Activated CD8-positive, alpha-beta memory T cell treated with anti-CD3 and anti-CD28 coated beads, Interleukin-2, amount 50 U/mL, for 24 hours (primary cell): ENCODE data around the gene KLHL5.
"Not testable (repeated sequence)": the region's sequence is repeated elsewhere in the genome, so short reads cannot be mapped to it uniquely, and the experiment has no call there.

Source experiments
- DNase-seq: peaks from one replicate; pipeline ENCODE4 v3.0.0-alpha.2; 2020; ENCODE audit errors: extremely low read depth

The KLHL5 gene, protein sequence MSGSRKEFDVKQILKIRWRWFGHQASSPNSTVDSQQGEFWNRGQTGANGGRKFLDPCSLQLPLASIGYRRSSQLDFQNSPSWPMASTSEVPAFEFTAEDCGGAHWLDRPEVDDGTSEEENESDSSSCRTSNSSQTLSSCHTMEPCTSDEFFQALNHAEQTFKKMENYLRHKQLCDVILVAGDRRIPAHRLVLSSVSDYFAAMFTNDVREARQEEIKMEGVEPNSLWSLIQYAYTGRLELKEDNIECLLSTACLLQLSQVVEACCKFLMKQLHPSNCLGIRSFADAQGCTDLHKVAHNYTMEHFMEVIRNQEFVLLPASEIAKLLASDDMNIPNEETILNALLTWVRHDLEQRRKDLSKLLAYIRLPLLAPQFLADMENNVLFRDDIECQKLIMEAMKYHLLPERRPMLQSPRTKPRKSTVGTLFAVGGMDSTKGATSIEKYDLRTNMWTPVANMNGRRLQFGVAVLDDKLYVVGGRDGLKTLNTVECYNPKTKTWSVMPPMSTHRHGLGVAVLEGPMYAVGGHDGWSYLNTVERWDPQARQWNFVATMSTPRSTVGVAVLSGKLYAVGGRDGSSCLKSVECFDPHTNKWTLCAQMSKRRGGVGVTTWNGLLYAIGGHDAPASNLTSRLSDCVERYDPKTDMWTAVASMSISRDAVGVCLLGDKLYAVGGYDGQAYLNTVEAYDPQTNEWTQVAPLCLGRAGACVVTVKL

DNA sequence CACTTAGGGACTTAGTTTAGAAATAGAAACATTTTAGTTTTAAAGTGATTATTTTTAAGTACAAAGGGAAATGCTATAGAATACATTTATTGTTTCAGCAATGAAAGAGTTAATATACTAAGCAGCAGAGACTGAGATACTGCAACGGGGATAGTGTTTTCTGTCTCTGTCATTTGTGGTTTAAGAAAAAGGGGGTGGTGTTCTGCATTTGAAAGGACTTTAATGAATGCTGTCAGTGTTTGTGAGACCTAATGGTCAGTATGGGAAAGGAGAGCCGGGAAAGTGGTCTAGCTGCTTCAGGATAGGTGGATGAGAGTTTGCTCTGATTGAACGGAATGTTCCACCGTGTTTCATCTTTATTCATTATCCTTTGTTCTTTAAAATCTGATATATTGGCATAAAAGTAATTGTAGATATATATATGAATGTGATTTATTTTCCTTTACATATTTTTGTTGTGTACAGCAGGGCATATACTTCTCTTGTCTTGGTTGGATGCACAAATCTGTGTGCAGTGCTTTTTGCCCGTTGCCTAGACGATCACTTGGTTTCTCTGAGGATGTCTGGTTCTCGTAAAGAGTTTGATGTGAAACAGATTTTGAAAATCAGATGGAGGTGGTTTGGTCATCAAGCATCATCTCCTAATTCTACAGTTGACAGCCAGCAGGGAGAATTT lies at the start of gene KLHL5:
KLHL5 (plus strand) TSS at position 139 of the 676 bp plus-strand sequence; CDS start at position 560, 421 bp downstream.
- DNase-seq, result no peak

DNA sequence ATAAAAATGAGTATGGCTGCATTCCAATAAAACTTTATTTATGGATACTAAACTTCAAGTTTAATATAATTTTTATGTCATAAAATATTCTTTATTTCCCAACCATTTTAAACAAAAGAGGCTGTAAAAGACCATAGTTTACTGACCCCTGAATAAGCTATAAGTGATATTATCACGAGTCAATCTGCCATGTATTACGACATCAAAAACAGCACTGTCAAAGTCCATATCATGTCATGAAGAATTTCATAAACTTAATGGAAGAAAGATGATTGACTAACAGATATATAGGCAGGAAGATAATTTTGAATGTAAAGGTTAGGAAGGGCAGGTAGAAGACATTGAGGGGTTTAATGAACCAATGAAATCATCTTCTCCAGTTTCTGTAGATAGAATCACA lies 48.0 kb upstream of the KLHL5 start:
- no peak for DNase-seq

DNA sequence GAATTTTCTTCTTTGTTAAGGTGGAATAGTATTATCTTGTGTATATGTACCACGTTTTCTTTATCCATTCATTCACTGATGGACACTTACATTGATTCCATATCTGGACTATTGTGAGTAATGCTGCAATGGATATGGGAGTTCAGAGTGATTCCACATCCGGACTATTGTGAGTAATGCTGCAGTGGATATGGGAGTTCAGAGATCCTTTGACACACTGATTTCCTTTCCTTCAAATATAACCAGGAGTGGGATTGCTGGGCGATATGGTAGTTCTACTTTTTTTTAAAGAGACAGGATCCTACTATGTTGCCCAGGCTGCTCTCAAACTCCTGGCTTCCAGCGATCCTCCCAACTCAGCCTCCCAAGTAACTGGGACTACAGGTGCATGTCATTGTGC lies 41.9 kb upstream of the KLHL5 start:
- no peak for DNase-seq

DNA sequence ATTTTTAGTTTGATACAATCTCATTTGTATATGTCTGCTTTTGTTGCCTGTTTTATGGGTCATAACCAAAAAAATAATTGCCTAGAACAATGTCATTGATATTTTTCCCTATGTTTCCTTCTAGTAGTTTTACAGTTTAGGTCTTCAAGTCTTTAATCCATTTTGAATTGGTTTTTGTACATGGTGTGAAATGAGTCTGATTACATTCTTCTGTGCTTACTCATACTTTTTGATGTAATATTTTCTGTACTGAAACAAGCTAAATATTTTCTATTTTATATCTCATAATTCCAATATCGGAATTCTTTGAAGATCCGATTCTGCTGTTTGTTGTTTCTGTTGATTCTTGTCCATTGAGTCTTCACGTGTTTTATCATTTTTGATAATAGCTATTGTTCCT lies 40.4 kb upstream of the KLHL5 start:
- DNase-seq, result no peak

DNA sequence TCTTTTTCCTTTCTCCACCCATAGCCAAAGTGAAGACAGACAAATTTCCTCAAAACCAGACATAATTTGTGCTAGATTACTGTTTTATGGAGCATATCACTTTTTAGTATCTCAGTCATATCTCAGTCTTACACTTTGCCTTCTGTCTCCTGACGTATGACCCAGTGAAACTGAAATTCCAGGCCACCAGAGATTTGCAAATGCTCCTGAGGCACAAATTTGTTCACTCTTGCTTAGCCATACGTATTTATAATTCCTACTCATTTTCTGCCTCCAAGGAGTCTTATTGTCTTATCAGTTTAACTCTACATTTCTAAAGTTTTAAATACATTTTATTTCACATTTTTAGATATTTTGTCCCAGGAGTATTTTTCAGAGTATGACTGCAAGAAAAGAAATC lies 39.8 kb upstream of the KLHL5 start:
- no peak for DNase-seq

DNA sequence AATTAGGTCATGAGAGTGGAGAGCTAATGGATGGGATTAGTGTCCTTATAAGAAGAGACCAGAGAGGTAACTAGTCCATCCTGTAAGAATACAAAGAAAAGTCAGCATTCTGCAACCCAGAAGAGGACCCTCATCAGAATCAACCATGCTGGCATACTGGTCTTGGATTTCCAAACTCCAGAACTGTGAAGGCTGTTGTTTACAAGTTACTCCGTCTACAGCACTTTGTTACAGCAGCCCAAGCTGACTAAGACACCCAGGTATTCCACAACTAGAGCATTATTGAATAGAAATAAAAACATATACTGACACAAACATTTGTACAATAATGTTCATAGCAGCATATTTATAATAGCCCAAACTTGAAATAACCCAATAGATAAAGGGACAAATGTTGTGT lies 39.0 kb upstream of the KLHL5 start:
- DNase-seq, result no peak

DNA sequence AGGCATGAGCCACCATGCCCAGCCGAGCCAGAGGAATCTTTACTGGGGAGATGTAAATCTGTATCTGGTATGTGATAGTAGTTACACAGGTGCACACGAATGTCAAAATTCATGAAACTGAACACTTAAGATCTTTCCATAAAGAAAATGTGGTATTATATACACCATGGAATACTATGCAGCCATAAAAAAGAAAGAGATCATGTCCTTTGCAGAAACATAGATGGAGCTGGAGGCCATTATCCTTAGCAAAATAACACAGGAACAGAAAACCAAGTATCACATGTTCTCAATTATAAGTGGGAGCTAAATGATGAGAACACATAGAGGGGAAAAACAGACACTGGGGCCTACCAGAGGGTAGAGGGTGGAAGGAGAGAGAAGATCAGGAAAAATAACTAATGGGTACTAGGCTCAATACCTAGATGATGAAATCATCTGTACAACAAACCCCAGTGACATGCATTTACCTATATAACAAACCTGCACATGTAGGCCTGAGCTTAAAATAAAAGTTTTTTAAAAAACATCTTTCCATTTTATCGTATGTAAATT lies 37.6 kb upstream of the KLHL5 start:
- DNase-seq, result no peak

DNA sequence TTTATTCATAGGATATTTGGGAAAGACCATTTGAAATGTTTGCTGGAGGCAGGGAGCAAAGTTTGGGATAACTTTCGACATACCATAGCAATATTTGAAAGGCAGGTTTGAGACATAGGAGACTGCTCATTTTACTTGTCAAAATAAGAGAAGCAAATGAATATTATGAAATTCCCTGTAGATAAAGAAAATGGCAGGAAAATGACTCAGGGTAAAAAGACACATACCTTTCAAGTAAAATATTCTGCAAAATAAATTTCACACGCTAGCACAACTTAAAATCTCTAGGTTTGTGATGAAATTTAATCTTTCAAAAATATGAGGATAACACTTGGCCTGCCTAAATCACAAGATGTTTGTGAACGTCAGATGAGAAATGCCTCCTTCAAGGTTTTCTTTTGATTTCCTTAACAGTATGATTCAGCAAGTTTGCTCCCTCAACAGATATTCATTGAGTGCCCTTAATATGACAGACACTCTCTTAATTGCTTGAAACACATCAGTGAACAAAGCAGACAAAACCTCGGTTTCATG lies 36.4 kb upstream of the KLHL5 start:
- no peak for DNase-seq

DNA sequence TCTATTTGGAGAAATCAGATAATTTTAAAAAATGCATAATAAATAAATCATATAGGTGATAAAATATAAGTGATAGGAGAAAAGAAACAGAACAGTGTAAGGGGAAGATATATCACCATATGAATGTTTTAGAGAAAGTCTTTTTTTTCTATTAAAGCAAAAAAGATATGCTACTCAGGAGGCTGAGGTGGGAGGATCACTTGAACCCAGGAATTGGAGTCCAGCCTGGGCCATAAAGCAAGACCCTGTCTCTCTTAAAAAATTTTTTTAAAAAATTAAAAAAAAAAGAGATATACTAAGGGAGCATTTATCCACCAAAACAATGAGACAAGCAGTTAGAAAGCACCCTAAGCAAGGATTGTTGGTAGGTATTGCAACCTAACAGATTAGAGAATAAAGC lies 35.9 kb upstream of the KLHL5 start:
- DNase-seq, result no peak

DNA sequence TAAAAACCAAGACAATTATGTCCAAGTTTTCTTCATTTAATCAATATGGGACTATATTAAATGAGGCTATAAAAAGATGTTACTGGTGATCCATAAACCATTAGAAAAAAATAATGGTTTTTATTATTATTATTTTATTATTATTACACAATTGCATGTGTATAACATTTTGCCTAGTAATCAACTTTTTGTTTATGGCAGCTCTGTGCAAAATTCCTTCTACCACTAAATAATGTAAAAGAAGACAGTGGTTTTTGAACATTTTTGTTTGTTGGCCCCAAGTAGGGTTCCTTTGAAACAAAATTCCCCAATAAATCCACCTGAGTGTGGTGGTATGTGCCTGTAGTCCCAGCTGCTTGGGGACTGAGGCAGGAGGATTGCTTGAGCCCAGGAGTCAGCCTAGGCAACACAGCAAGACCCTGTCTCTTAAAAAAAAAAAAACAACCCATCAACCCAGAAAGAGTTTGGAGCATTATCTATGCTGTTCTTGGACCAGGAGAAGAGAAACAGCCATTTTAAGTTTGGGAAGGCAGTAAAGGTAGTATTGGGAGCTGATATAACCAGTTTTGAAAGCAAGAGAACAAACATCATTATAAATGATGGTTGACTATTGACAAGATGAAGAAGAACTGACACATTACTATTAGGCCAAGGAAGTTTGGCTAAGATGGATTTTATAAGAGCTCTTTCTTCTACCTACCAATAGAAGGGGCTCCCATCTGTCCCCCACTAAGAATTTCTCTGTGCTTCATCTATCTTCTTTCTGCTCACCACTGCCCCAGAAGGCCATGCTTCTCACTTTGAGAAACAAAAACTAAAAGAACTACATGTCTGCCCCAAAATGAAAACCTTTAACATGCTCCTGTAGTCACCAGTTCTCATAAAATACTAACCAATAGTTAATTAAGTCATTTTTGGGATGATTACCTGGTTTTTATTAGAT lies 32.0 kb upstream of the KLHL5 start:
- DNase-seq, result no peak

DNA sequence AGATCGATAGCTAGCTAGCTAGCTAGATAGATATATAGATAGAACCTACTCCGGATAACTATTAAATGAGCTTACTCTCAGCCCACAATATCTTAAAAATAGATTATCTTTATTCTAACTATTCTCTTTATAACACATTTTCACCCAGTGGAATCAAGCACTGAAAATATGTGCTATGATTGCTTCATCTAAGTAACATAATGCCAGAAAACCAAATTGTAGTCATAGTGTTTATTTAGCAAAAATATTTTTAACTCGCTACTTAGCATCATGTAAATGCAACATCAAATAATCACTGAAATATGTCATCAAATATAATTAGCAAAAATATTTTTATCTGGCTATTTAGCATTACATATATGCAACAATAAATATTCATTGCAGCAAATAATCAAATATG lies 31.3 kb upstream of the KLHL5 start:
- no peak for DNase-seq

DNA sequence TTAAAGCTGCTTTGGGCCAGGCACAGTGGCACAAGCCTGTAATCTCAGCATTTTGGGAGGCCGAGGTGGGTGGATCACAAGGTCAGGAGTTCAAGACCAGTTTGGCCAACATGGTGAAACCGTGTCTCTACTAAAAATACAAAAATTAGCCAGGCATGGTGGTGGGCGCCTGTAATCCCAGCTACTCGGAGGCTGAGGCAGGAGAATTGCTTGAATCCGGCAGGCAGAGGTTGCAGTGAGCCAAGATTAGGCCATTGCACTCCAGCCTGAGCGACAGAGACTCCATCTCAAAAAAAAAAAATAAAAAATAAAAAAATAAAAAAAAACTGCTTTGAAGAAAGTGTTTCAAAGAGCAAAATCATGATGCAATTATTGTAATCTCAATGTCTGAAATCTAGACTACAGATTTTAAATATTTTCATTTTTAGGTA lies 30.4 kb upstream of the KLHL5 start:
- DNase-seq, result not testable (repeated sequence)

DNA sequence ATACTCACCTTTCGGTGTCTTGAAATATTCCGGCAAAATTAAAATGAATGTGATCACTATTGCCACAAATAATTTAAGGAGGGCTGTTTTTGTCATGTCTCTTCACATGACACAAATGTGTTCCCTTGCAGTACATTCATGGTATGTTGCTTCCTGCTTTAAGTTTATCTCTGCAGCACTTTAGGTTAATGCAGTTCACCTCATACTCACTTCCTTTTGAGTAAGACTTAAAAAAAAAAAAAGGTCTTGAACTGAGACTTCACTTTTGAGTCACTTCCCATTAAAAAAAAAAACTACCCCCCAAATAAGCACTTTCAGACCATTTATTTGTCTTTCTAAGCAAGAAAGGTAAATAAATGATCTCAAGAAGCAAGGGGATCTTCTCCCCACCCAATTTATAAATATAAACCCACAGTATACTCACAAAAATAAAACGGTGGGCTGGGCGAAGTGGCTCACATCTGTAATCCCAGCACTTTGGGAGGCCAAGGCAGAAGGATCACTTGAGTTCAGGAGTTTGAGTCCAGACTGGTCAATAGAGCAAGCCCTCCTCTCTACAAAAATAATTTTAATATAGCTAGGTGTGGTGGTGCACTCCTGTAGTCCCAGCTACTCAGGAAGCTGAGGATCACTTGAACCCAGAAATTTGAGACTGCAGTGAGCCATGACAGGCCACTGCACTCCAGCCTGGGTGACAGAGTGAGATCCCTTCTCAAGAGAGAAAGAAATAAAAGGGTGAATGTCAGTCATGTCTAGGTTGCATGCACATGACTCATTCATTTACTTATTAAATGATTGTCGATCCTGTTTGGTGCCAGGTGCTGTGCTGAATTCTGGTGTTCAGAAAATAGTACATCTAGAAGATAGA lies 29.6 kb upstream of the KLHL5 start, which contains the start of gene TMEM156:
TMEM156 (minus strand) TSS at position 192 of the 868 bp plus-strand sequence; CDS start at position 96, 96 bp downstream.
- DNase-seq, result no peak

DNA sequence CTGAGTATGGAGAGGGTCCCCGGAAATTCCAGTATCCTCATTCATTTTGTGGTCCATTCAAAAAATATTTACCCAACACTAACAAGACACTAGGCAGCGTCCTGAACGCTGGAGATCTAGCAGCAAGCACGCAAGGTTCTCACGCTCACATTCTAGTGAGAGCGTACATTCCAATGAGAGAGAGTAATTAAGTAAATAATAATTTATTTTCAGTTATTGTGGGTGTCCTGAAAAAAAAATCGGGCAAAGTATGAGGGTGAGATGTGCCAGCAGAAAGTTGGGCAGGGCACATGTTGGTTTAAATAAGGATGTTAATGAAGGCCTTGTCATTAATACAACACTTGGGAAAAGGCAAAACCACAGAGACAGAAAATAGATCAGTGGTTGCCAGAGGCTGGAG lies 25.9 kb upstream of the KLHL5 start:
- no peak for DNase-seq

DNA sequence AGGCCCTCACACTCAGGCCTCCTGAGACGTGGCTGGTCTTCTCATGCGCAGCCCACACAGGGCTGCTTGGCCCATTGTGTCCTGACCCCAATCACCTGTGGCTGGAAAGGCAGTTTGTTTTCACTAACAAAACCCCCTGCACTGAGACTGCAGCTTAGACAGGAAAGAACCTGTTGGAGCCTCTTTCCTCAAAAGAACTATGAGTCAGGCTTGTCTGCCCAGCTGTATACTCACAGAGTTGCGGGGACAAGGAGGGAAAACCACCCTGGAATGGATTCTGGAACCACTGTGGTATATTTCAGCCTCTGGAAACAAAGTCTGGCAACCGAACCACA lies 24.6 kb upstream of the KLHL5 start:
- no peak for DNase-seq

DNA sequence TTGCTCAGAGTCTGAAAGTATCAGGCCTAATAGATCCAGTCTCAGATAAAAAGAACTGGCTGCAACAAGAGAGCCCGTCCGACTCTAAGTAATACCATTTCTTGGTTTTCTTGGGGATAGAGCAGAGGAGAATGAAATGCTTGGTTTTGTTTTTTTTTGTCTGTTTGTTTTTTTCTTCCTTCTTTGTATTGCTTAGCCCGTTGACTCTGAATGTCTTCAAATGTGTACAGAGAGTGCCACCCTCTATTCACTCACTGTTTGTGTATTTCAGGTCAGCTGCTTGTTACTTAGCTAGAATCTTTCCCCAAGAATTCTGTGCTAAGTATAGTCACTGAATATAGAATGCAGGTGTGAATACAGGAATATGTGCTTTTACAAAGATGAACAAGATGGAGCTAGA lies 24.1 kb upstream of the KLHL5 start:
- DNase-seq, result no peak

DNA sequence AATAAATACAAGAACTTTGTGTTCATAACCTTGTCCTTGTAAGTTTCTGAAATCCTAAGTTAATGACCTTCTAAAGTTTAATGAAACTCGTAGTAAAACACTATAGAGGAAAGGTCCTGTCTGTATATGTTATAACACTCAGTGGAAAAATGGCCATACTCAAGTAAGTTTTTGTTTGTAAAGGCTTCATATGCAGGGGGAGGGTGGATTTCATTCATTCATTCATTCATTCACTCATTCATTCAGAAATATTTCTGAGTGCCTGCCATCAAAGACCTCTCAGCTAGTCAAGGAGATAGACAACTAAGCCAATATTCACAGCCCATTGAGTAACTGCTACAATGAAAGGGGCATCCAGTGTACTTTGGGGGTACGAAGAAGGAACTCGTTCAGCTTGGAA lies 22.9 kb upstream of the KLHL5 start:
- no peak for DNase-seq

DNA sequence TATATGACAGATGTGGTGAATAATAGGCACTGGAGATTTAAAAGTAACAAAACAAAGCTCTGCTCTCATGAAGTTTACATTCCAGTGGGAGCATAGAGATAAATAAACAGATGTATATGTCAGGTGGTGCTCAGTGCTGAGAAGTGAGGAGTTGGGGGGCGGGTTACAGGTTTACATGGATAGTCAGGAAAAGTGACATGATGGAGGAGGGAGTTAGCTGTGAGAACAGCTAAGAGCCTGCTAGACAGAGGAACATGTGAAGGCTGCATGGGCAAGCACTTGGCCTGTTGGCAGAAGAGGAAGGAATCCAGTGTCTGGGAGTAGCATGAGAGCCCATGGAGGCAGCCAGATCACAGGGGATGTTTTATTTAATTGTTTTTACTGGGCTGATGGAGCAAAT lies 19.7 kb upstream of the KLHL5 start:
- DNase-seq, result no peak

DNA sequence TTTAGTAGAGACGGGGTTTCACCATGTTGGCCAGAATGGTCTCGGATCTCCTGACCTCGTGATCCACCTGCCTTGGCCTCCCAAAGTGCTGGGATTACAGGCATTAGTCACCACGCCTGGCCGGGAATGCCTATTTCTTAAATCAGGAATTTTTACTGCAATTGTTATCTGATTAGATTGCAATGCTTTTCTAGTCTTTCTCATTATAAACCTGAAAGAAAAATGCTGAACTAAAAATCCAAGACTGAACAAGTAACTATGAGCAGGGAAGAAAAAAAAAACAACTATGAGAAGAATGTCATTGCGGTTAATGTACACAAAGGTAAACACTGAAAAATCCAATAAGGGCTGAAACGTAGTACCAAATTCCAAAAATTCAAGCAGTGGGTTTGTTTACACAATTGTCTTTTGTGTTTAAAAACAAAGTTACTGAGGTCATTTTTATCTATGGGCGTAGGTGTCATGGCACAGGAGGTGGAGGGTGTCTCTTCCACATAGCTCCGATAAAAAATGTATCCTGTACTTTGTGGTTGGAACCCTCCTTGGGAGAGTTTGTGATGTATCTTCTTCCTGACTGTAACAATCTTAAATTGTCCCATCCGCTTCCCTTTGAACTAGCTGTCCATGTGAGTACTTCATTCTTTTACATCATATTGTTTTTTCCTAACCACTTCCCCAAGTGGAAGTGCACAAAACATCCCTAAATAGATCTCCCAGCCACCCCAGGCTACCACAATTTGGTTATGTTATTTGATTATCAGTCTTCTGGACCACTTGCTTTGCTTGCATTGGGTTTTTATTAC lies 18.8 kb upstream of the KLHL5 start:
- DNase-seq, result no peak
